H1 (cell line): ENCODE results near the gene CAMK2B. TPM values are rescaled to one million over a fixed set of nuclear protein-coding genes. Genes with fewer than 3 reads are reported as not detected.

Experiments
- CTCF ChIA-PET: fragments of 300-600 bp; sonication (Branson Sonifier 250); formaldehyde crosslinking; loops from one replicate; lab custom pipeline; 2021; ENCODE audit not compliant: partially characterized antibody; lab: Charles Lee
- POLR2A ChIA-PET: fragments of 300-600 bp; sonication (Branson Sonifier 250); formaldehyde crosslinking; loops from one replicate; lab custom pipeline; 2021; ENCODE audit warnings: inconsistent platforms; ENCODE audit not compliant: partially characterized antibody; lab: Charles Lee
- DNase-seq, 2 experiments: peaks; one replicate each; pipeline versions ENCODE4 v3.0.0 to v3.0.0-alpha.2; 2010 to 2022; ENCODE audit warnings: low spot score in 2 of 2, low read depth in 1 of 2, mixed read lengths in 1 of 2
- FAIRE-seq: peaks from 2 replicates; lab custom pipeline; 2011; peaks lifted over from hg19 to GRCh38; lab: Jason Lieb, UNC
- H2AFZ ChIP-seq: 2 replicates; pipeline ENCODE4 v1.8.1; 2012; ENCODE audit warnings: low read length, inconsistent platforms
- H2AK5ac ChIP-seq: 2 replicates; pipeline ENCODE4 v1.6.1; 2013; ENCODE audit warnings: low read depth, low read length
- H2BK120ac ChIP-seq: replicated peaks from 2 replicates; pipeline ENCODE3; 2013; ENCODE audit warnings: low read depth, low read length, inconsistent platforms
- H2BK12ac ChIP-seq: 2 replicates; pipeline ENCODE4 v1.6.1; 2013; ENCODE audit warnings: low read depth, low read length
- H2BK15ac ChIP-seq: 2 replicates; pipeline ENCODE4 v1.6.1; 2013; ENCODE audit warnings: low read length
- H2BK20ac ChIP-seq: 2 replicates; pipeline ENCODE4 v1.6.1; 2013; ENCODE audit warnings: low read length
- H2BK5ac ChIP-seq: 2 replicates; pipeline ENCODE4 v1.6.1; 2013; ENCODE audit warnings: low read depth, low read length
- H3K14ac ChIP-seq: 2 replicates; pipeline ENCODE4 v1.6.1; 2013; ENCODE audit warnings: inconsistent platforms; ENCODE audit not compliant: insufficient read length
- H3K18ac ChIP-seq: 2 replicates; pipeline ENCODE4 v1.6.1; 2013; ENCODE audit warnings: low read length; ENCODE audit errors: extremely low read depth
- H3K23ac ChIP-seq: 2 replicates; pipeline ENCODE4 v1.6.1; 2013; ENCODE audit warnings: inconsistent platforms; ENCODE audit not compliant: insufficient read length
- H3K23me2 ChIP-seq: 2 replicates; pipeline ENCODE4 v1.6.1; 2013; ENCODE audit warnings: low read depth, low read length
- H3K27ac ChIP-seq: 2 replicates; pipeline ENCODE4 v1.6.1; 2011; ENCODE audit warnings: low read depth, low read length, inconsistent platforms
- H3K27me3 ChIP-seq, 4 experiments: replicated peaks in 1 of 4; 1 replicate in 1 of 4; 2 replicates in 3 of 4; pipeline versions ENCODE4 v1.6.1 to v1.8.1; 2011 to 2013; ENCODE audit warnings: low read length in 3 of 4, mild to moderate bottlenecking in 3 of 4, inconsistent platforms in 2 of 4, mixed read lengths in 2 of 4, moderate library complexity in 1 of 4; ENCODE audit not compliant: control insufficient read depth in 3 of 4, insufficient read depth in 3 of 4; ENCODE audit errors: extremely low read depth in 1 of 4
- H3K36me3 ChIP-seq, 4 experiments: 2 replicates each; pipeline versions ENCODE4 v1.6.1 to v1.8.1; 2011 to 2013; ENCODE audit warnings: mild to moderate bottlenecking in 4 of 4, low read length in 3 of 4, moderate library complexity in 2 of 4, control low read depth in 1 of 4, inconsistent platforms in 1 of 4; ENCODE audit not compliant: insufficient read depth in 4 of 4, control insufficient read depth in 2 of 4
- H3K4ac ChIP-seq: replicated peaks from 2 replicates; pipeline ENCODE3; 2013; ENCODE audit warnings: low read length, low read depth, mixed read lengths, inconsistent platforms; ENCODE audit not compliant: insufficient read length
- H3K4me1 ChIP-seq, 4 experiments: replicated peaks in 1 of 4; 1 replicate in 1 of 4; 2 replicates in 3 of 4; pipeline versions ENCODE4 v1.6.1 to v1.8.1; 2011 to 2013; ENCODE audit warnings: low read length in 3 of 4, inconsistent platforms in 2 of 4, mixed read lengths in 1 of 4; ENCODE audit not compliant: insufficient read depth in 4 of 4, control insufficient read depth in 3 of 4
- H3K4me2 ChIP-seq, 2 experiments: 2 replicates each; pipeline versions ENCODE4 v1.6.1 to v1.8.1; 2011 to 2013; ENCODE audit warnings: low read depth in 2 of 2, low read length in 2 of 2, control low read depth in 1 of 2, inconsistent platforms in 1 of 2, mild to moderate bottlenecking in 1 of 2; ENCODE audit not compliant: insufficient read depth in 1 of 2
- H3K4me3 ChIP-seq, 4 experiments: fragments of 200-600, 300-600 bp in 1 of 4; sonication (generic), shearing (Covaris generic), sonication (Bioruptor Twin) in 1 of 4; 2 replicates each; pipeline versions ENCODE4 v1.5.1 to v1.8.1; 2011 to 2016; ENCODE audit warnings: low read length in 4 of 4, low read depth in 3 of 4, control low read depth in 2 of 4, inconsistent platforms in 2 of 4, mild to moderate bottlenecking in 2 of 4, mixed read lengths in 1 of 4, moderate library complexity in 1 of 4; ENCODE audit not compliant: insufficient read depth in 2 of 4; ENCODE audit errors: extremely low read depth in 1 of 4
- H3K56ac ChIP-seq: replicated peaks from 2 replicates; pipeline ENCODE3; 2013; ENCODE audit warnings: low read depth, mild to moderate bottlenecking, mixed read lengths, low read length, inconsistent platforms; ENCODE audit not compliant: insufficient read length
- H3K79me1 ChIP-seq: 2 replicates; pipeline ENCODE4 v1.6.1; 2013; ENCODE audit warnings: low read depth, low read length, control low read depth
- H3K79me2 ChIP-seq, 2 experiments: 2 replicates each; pipeline versions ENCODE4 v1.6.1 to v1.8.1; 2012 to 2013; ENCODE audit warnings: low read length in 2 of 2, mild to moderate bottlenecking in 2 of 2, inconsistent platforms in 1 of 2; ENCODE audit not compliant: insufficient read depth in 2 of 2, control insufficient read depth in 1 of 2
- H3K9ac ChIP-seq, 4 experiments: replicated peaks in 1 of 4; 1 replicate in 1 of 4; 2 replicates in 3 of 4; pipeline versions ENCODE4 v1.6.1 to v1.8.1; 2011 to 2013; ENCODE audit warnings: low read depth in 3 of 4, low read length in 3 of 4, control low read depth in 2 of 4, mild to moderate bottlenecking in 2 of 4, moderate library complexity in 2 of 4, inconsistent platforms in 1 of 4; ENCODE audit errors: extremely low read depth in 1 of 4
- H3K9me3 ChIP-seq, 2 experiments: 2 replicates each; pipeline versions ENCODE4 v1.6.1 to v1.8.1; 2012 to 2013; ENCODE audit warnings: mild to moderate bottlenecking in 2 of 2, moderate library complexity in 2 of 2, control low read depth in 1 of 2, inconsistent platforms in 1 of 2, low read depth in 1 of 2, low read length in 1 of 2, mixed read lengths in 1 of 2; ENCODE audit not compliant: insufficient read depth in 2 of 2
- H4K20me1 ChIP-seq, 2 experiments: replicated peaks in 1 of 2; 2 replicates each; pipeline versions ENCODE3 to v1.8.1; 2011 to 2013; ENCODE audit warnings: inconsistent platforms in 2 of 2, low read length in 2 of 2, mild to moderate bottlenecking in 1 of 2; ENCODE audit not compliant: insufficient read depth in 2 of 2, control insufficient read depth in 1 of 2
- H4K5ac ChIP-seq: 2 replicates; pipeline ENCODE4 v1.6.1; 2013; ENCODE audit warnings: low read length, low read depth, mixed read lengths, inconsistent platforms; ENCODE audit not compliant: insufficient read length
- H4K8ac ChIP-seq: 2 replicates; pipeline ENCODE4 v1.8.0; 2013; ENCODE audit warnings: mild to moderate bottlenecking, moderate library complexity, low read length, inconsistent platforms; ENCODE audit not compliant: insufficient read depth; ENCODE audit errors: extremely low read depth
- H4K91ac ChIP-seq: replicated peaks from 2 replicates; pipeline ENCODE3; 2013; ENCODE audit warnings: low read length, mixed read lengths, inconsistent platforms; ENCODE audit not compliant: insufficient read length
- POLR2A ChIP-seq, 2 experiments: IDR thresholded peaks; 1 replicate in 1 of 2; 2 replicates in 1 of 2; pipeline ENCODE4 v1.6.1; 2011; ENCODE audit warnings: low read depth in 2 of 2, low read length in 2 of 2, mild to moderate bottlenecking in 2 of 2; ENCODE audit errors: control extremely low read depth in 1 of 2
- SRF ChIP-seq: IDR thresholded peaks from 2 replicates; pipeline ENCODE4 v1.6.1; 2011; ENCODE audit warnings: mild to moderate bottlenecking, low read depth, low read length, moderate library complexity
- WGBS, 2 experiments: shearing (Covaris generic) in 1 of 2; methylation state at CpG; one replicate each; pipeline versions ENCODE4 v1.1.6 to v1.1.7; 2013 to 2015; ENCODE audit warnings: low lambda C conversion rate in 2 of 2, mixed read lengths in 2 of 2, inconsistent platforms in 1 of 2, low coverage in 1 of 2, missing lambda C conversion rate in 1 of 2; ENCODE audit not compliant: insufficient replicate concordance in 2 of 2, insufficient coverage in 1 of 2, insufficient read length in 1 of 2; ENCODE audit errors: extremely low coverage in 1 of 2, missing lambda C conversion rate in 1 of 2; 5-methylcytosine and 5-hydroxymethylcytosine counted together
- polyA plus RNA-seq, 7 experiments: library from polyadenylated mRNA; depleted of rRNA in 3 of 7; stranded (reverse) in 5 of 7; unstranded in 2 of 7; fragments of >200 nt in 5 of 7; fragments of 200-250 nt in 2 of 7; gene quantifications; 1 replicate in 5 of 7; 2 replicates in 1 of 7; 4 replicates in 1 of 7; pipeline versions ENCODE4 v1.2.1 to v1.2.3, GENCODE V29; 2011 to 2013; ENCODE audit warnings: missing spikeins in 2 of 7, mixed read lengths in 2 of 7
- total RNA-seq: library from RNA; stranded (reverse); fragmentation: NEBNext Ultra II Directional; extraction: Animal tissue kit (Norgen Biotek cat#: 25700); gene quantifications from 2 replicates; pipeline ENCODE4 v1.2.1, GENCODE V29; 2021

The CAMK2B gene
- total and polyA plus RNA-seq, 2 of the 8 experiments (the other 6 are each of a cell fraction or from before 2014, with no cell fraction given): 0.05 to 0.15 TPM

- Histone ChIP-seq H3K4me3 (no peak overlapping the region), H2BK120ac (no peak overlapping the region), H4K8ac (peak overlapping the region; percentile 79; the same call in 1 of the 2 replicates), H3K4me2 (no peak overlapping the region), H2AFZ (no peak overlapping the region), H2BK12ac (no peak overlapping the region; the same call in 1 of the 2 replicates), H2BK5ac (no peak overlapping the region), H3K23ac (no peak overlapping the region), H3K79me2 (no peaks in the 10 kb centered on the region), H2BK15ac (no peak overlapping the region), H3K27ac (no peak overlapping the region), H3K27me3 (no peaks in the 10 kb centered on the region), H3K56ac (no peak overlapping the region), H3K4me1 (no peaks in the 10 kb centered on the region), H4K91ac (no peak overlapping the region), H3K9me3 (no peaks in the 10 kb centered on the region), H2BK20ac (no peak overlapping the region), H3K36me3 (no peaks in the 10 kb centered on the region), H3K4ac (no peak overlapping the region), H4K20me1 (peaks cover 0 to 6% of the 10 kb centered on the region in 2 experiments), H3K18ac (no peak overlapping the region), H3K9ac (no peak overlapping the region), H4K5ac (no peak overlapping the region), H3K79me1 (no peaks in the 10 kb centered on the region), H3K14ac (no peak overlapping the region), H3K23me2 (peaks cover 3% of the 10 kb centered on the region; the same call in 1 of the 2 replicates), H2AK5ac (no peak overlapping the region)
- ChIA-PET POLR2A (no interaction called here), CTCF (interaction anchor here (0.6 to 3.6 kb wide), 7 partner anchors 9 to 318 kb away, joined by 3 to 15 read pairs (median 5); no protein-coding TSS in a partner anchor)
- 89% methylated on average over 18 of the region's 18 CpGs; no CpG with 5 or more reads in 1 of the 2 experiments for WGBS, 2 experiments
- TF ChIP-seq POLR2A (IDR thresholded peaks at IDR 0.05; ENCODE audit: control extremely low read depth in 1 of 2, low read depth in 2 of 2, low read length in 2 of 2): no peak
- no peak for TF ChIP-seq SRF
- no peak for FAIRE-seq
- DNase-seq: no peak
Measured at GRCh38 chr7:44257618-44258422, 67.6 kb downstream of the CAMK2B start.
